ENCODE measurements around the gene BDNF.

BDNF gene

GRCh38 chr11:27705873-27706820, 5.9 kb upstream of the BDNF start:
- DNase-seq = no peak

- DNase-seq = no peak
Observed at GRCh38 chr11:27703481-27703880, 3.2 kb upstream of the BDNF start.

- no peak for DNase-seq
Observed at GRCh38 chr11:27702811-27703210, 2.6 kb upstream of the BDNF start.

GRCh38 chr11:27701355-27702105, 1.3 kb upstream of the BDNF start:
- DNase-seq = no peak

- no peak for DNase-seq
Observed at GRCh38 chr11:27699926-27700350, 317 bp downstream of the BDNF start.

GRCh38 chr11:27699242-27699925, 871 bp downstream of the BDNF start:
- no peak for DNase-seq

GRCh38 chr11:27698872-27699241, 1.4 kb downstream of the BDNF start:
- peak; percentile 67 for DNase-seq

- no peak for DNase-seq
Observed at GRCh38 chr11:27697679-27698275, 2.5 kb downstream of the BDNF start.

- no peak for DNase-seq
Observed at GRCh38 chr11:27696961-27697360, 3.3 kb downstream of the BDNF start.

- DNase-seq = no peak
Observed at GRCh38 chr11:27696115-27696514, 4.1 kb downstream of the BDNF start.

GRCh38 chr11:27694992-27695391, 5.3 kb downstream of the BDNF start:
- DNase-seq = no peak

- DNase-seq = no peak
Observed at GRCh38 chr11:27693398-27693797, 6.9 kb downstream of the BDNF start.

GRCh38 chr11:27692781-27693180, 7.5 kb downstream of the BDNF start:
- no peak for DNase-seq

GRCh38 chr11:27688076-27688475, 12.2 kb downstream of the BDNF start:
- DNase-seq = no peak

GRCh38 chr11:27681664-27682063, 18.6 kb downstream of the BDNF start:
- DNase-seq = no peak

- no peak for DNase-seq
Observed at GRCh38 chr11:27679136-27680015, 20.9 kb downstream of the BDNF start.

GRCh38 chr11:27678242-27678641, 22.0 kb downstream of the BDNF start:
- no peak for DNase-seq

GRCh38 chr11:27677108-27677507, 23.1 kb downstream of the BDNF start:
- no peak for DNase-seq

GRCh38 chr11:27673979-27674663, 26.1 kb downstream of the BDNF start:
- DNase-seq = no peak

GRCh38 chr11:27672836-27673464, 27.3 kb downstream of the BDNF start:
- no peak for DNase-seq

Data from activated naive CD4-positive, alpha-beta T cell treated with anti-CD3 and anti-CD28 coated beads, Interleukin-2, amount 50 U/mL, for 16 hours (primary cell).